SK-N-SH (cell line): ENCODE results near the gene MRAP. TPM values are rescaled to one million over a fixed set of nuclear protein-coding genes. Genes with fewer than 3 reads are reported as not detected.

Experiments
- CTCF ChIA-PET: fragments of 300-600, 350-600 bp; formaldehyde crosslinking; extraction: SDS; loops from one replicate; lab custom pipeline; 2021; lab: Yijun Ruan, JAX
- POLR2A ChIA-PET: fragments of 350-600 bp; sonication (Branson Sonifier 250); formaldehyde crosslinking; extraction: SDS; loops from one replicate; lab custom pipeline; 2020; ENCODE audit warnings: antibody characterized with exemption, inconsistent platforms; lab: Yijun Ruan, JAX
- DNase-seq: peaks from one replicate; pipeline ENCODE4 v3.0.0; 2012
- H2AFZ ChIP-seq: fragments of 200-600 bp; sonication (generic); 2 replicates; pipeline ENCODE4 v1.8.1; 2016; ENCODE audit warnings: antibody characterized with exemption, mild to moderate bottlenecking, low read depth
- H3F3A ChIP-seq: fragments of 200-600 bp; sonication (generic); replicated peaks from 2 replicates; pipeline ENCODE3; 2016; ENCODE audit warnings: antibody characterized with exemption, mild to moderate bottlenecking; ENCODE audit not compliant: insufficient read depth
- H3K27ac ChIP-seq, 2 experiments: fragments of 200-500 bp in 1 of 2; fragments of 200-600 bp in 1 of 2; sonication (Bioruptor generic) in 1 of 2; sonication (generic), shearing (Covaris generic) in 1 of 2; 2 replicates each; pipeline versions ENCODE4 v1.5.1 to v1.6.1; 2014 to 2016; ENCODE audit warnings: low read depth in 2 of 2, inconsistent platforms in 1 of 2, low read length in 1 of 2, mild to moderate bottlenecking in 1 of 2, mixed read lengths in 1 of 2
- H3K27me3 ChIP-seq: fragments of 200-600 bp; sonication (generic), shearing (Covaris generic); 2 replicates; pipeline ENCODE4 v1.6.1; 2016; ENCODE audit warnings: mixed run types; ENCODE audit not compliant: insufficient read depth
- H3K36me3 ChIP-seq, 2 experiments: fragments of 200-500 bp in 1 of 2; fragments of 200-600 bp in 1 of 2; sonication (Bioruptor generic) in 1 of 2; sonication (generic) in 1 of 2; replicated peaks in 1 of 2; 2 replicates each; pipeline versions ENCODE3 to v1.5.1; 2014 to 2016; ENCODE audit warnings: low read length in 1 of 2, mild to moderate bottlenecking in 1 of 2; ENCODE audit not compliant: insufficient read depth in 2 of 2, control insufficient read depth in 1 of 2
- H3K4me1 ChIP-seq, 2 experiments: fragments of 200-500 bp in 1 of 2; fragments of 200-600 bp in 1 of 2; sonication (Bioruptor generic) in 1 of 2; sonication (generic), shearing (Covaris generic) in 1 of 2; 2 replicates each; pipeline versions ENCODE4 v1.5.1 to v1.6.1; 2014 to 2016; ENCODE audit warnings: low read depth in 1 of 2, low read length in 1 of 2, mixed run types in 1 of 2; ENCODE audit not compliant: insufficient read depth in 2 of 2, control insufficient read depth in 1 of 2
- H3K4me2 ChIP-seq: fragments of 200-600 bp; sonication (generic), shearing (Covaris generic); 2 replicates; pipeline ENCODE4 v1.6.1; 2017; ENCODE audit warnings: mixed run types
- H3K4me3 ChIP-seq, 2 experiments: fragments of 200-500 bp in 1 of 2; fragments of 200-600 bp in 1 of 2; sonication (Bioruptor generic) in 1 of 2; sonication (generic), shearing (Covaris generic) in 1 of 2; 2 replicates each; pipeline versions ENCODE4 v1.5.1 to v1.8.1; 2014 to 2016; ENCODE audit warnings: low read depth in 2 of 2, inconsistent platforms in 1 of 2, low read length in 1 of 2, mild to moderate bottlenecking in 1 of 2, mixed read lengths in 1 of 2, moderate library complexity in 1 of 2
- H3K79me2 ChIP-seq: fragments of 200-600 bp; sonication (generic); 2 replicates; pipeline ENCODE4 v1.8.1; 2017; ENCODE audit warnings: mild to moderate bottlenecking; ENCODE audit not compliant: insufficient read depth
- H3K9ac ChIP-seq: fragments of 200-600 bp; sonication (generic); 2 replicates; pipeline ENCODE4 v1.6.1; 2017; ENCODE audit warnings: mixed run types
- H3K9me2 ChIP-seq: fragments of 200-600 bp; sonication (generic); 2 replicates; pipeline ENCODE4 v1.6.1; 2017; ENCODE audit warnings: mixed run types
- H3K9me3 ChIP-seq: fragments of 200-600 bp; sonication (generic); 2 replicates; pipeline ENCODE4 v1.6.1; 2017; ENCODE audit warnings: mixed run types, mild to moderate bottlenecking, moderate library complexity
- H4K20me1 ChIP-seq: fragments of 200-600 bp; sonication (generic); 2 replicates; pipeline ENCODE4 v1.6.1; 2017; ENCODE audit warnings: mild to moderate bottlenecking, mixed run types; ENCODE audit not compliant: insufficient read depth
- ELF1 ChIP-seq: IDR thresholded peaks from 2 replicates; pipeline ENCODE4 v1.4.0; 2012
- FOSL2 ChIP-seq: IDR thresholded peaks from 2 replicates; pipeline ENCODE4 v1.4.0; 2012; ENCODE audit warnings: low read depth, mild to moderate bottlenecking, moderate library complexity, borderline replicate concordance
- GABPA ChIP-seq: IDR thresholded peaks from 2 replicates; pipeline ENCODE4 v1.4.0; 2012; ENCODE audit warnings: low read depth, mild to moderate bottlenecking
- GATA2 ChIP-seq: sonication (generic); formaldehyde crosslinking; IDR thresholded peaks from 2 replicates; pipeline ENCODE4 v1.5.0; 2020; ENCODE audit warnings: mild to moderate bottlenecking, missing genetic modification reagents
- MXI1 ChIP-seq: IDR thresholded peaks from 2 replicates; pipeline ENCODE4 v1.6.1; 2012; ENCODE audit warnings: mild to moderate bottlenecking, low read depth, low read length, improper control_type of control experiment
- NFIC ChIP-seq: IDR thresholded peaks from 2 replicates; pipeline ENCODE4 v1.4.0; 2012; ENCODE audit warnings: borderline replicate concordance
- RAD21 ChIP-seq: IDR thresholded peaks from 2 replicates; pipeline ENCODE4 v1.6.1; 2012; ENCODE audit warnings: mild to moderate bottlenecking, low read length
- TAF1 ChIP-seq: IDR thresholded peaks from 2 replicates; pipeline ENCODE4 v1.6.1; 2012; ENCODE audit warnings: low read depth, mild to moderate bottlenecking, low read length, moderate library complexity, borderline replicate concordance
- USF1 ChIP-seq: IDR thresholded peaks from 2 replicates; pipeline ENCODE4 v1.4.0; 2012; ENCODE audit warnings: low read depth, borderline replicate concordance
- ZBTB33 ChIP-seq: IDR thresholded peaks from 2 replicates; pipeline ENCODE4 v1.4.0; 2012; ENCODE audit warnings: low read depth, borderline replicate concordance
- WGBS: methylation state at CpG from one replicate; pipeline ENCODE4 v1.1.6; 2017; ENCODE audit warnings: low lambda C conversion rate; 5-methylcytosine and 5-hydroxymethylcytosine counted together
- polyA plus RNA-seq, 3 experiments: library from polyadenylated mRNA; depleted of rRNA; stranded (reverse); fragments of >200 nt; gene quantifications; 2 replicates each; pipeline ENCODE4 v1.2.3, GENCODE V29; 2012
- TF ChIP-seq, protein P1 (sequence below): IDR thresholded peaks from 2 replicates; pipeline ENCODE4 v1.6.1; 2012; ENCODE audit warnings: mild to moderate bottlenecking, low read depth, low read length, moderate library complexity
- TF ChIP-seq, protein P2 (sequence below): IDR thresholded peaks from 2 replicates; pipeline ENCODE4; 2012
- TF ChIP-seq, protein P3 (sequence below): IDR thresholded peaks from 2 replicates; pipeline ENCODE4 v1.4.0; 2012; ENCODE audit warnings: low read depth
- TF ChIP-seq, protein P4 (sequence below): fragments of 200-600 bp; sonication (generic); IDR thresholded peaks from 2 replicates; pipeline ENCODE4 v1.6.1; 2017; ENCODE audit warnings: antibody characterized with exemption, mild to moderate bottlenecking, moderate library complexity

MRAP gene
- polyA plus RNA-seq, 1 of the 3 experiments (the other 2 are of a cell fraction): not detected

GRCh38 chr21:32359719-32360260 lies 61.1 kb downstream of the MRAP start:
- no peak for DNase-seq
- POLR2A ChIA-PET: interaction anchor here (0.7 kb wide), 1 partner anchor 447 kb away, joined by 3 read pairs; no protein-coding TSS in a partner anchor
- CTCF ChIA-PET: interaction anchor here (0.9 to 1.2 kb wide), 2 partner anchors 14 to 486 kb away, joined by 3 read pairs; no protein-coding TSS in a partner anchor

DNA sequence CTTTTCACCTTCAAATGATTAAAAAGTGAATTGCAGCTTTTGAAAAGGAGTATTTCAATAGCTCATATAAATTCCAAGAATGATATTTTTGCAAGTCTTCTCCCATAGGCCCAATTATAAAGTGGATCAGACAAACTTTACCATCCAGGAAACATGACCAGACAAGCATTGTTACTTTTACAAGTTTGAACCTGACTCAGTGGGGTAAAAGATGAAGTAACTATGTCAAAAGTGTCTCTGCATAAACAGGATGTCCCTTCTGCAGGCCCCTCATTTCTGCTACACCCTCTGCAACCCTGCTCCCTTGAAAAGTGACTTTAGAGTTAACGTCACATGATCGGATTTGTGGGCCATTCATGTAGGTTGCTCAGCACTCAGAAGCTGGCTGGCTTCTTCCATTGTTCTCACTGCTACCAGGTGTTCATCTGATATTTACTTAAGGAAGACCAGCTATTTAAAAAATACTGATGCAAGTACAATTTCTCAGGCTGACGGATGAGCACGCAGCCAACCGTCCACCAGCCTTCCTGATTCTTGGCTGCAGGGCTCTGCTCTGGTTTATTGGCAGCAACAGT lies 61.8 kb downstream of the MRAP start:
- ChIA-PET POLR2A (no interaction called here), CTCF (interaction anchor here (0.9 to 1.2 kb wide), 3 partner anchors 14 to 486 kb away, joined by 3 read pairs; partner anchors contain the start of gene URB1)
- Histone ChIP-seq H3K4me1 (no peaks in the 10 kb centered on the region), H2AFZ (no peak overlapping the region), H3K4me2 (no peak overlapping the region), H3K36me3 (peaks cover 81 to 85% of the 10 kb centered on the region in 2 experiments), H3K27me3 (no peaks in the 10 kb centered on the region), H3K9me2 (no peaks in the 10 kb centered on the region), H3K27ac (no peak overlapping the region), H4K20me1 (no peaks in the 10 kb centered on the region), H3K79me2 (peaks cover 14% of the 10 kb centered on the region; the same call in 1 of the 2 replicates), H3F3A (peaks cover 3% of the 10 kb centered on the region), H3K4me3 (no peak overlapping the region), H3K9ac (no peak overlapping the region), H3K9me3 (no peaks in the 10 kb centered on the region)
- no peak for DNase-seq
- WGBS: 94% methylated on average over 5 of the region's 5 CpGs
- TF ChIP-seq ZBTB33: no peak
- TF ChIP-seq USF1: no peak
- no peak for TF ChIP-seq ELF1
- TF ChIP-seq, protein P1, sequence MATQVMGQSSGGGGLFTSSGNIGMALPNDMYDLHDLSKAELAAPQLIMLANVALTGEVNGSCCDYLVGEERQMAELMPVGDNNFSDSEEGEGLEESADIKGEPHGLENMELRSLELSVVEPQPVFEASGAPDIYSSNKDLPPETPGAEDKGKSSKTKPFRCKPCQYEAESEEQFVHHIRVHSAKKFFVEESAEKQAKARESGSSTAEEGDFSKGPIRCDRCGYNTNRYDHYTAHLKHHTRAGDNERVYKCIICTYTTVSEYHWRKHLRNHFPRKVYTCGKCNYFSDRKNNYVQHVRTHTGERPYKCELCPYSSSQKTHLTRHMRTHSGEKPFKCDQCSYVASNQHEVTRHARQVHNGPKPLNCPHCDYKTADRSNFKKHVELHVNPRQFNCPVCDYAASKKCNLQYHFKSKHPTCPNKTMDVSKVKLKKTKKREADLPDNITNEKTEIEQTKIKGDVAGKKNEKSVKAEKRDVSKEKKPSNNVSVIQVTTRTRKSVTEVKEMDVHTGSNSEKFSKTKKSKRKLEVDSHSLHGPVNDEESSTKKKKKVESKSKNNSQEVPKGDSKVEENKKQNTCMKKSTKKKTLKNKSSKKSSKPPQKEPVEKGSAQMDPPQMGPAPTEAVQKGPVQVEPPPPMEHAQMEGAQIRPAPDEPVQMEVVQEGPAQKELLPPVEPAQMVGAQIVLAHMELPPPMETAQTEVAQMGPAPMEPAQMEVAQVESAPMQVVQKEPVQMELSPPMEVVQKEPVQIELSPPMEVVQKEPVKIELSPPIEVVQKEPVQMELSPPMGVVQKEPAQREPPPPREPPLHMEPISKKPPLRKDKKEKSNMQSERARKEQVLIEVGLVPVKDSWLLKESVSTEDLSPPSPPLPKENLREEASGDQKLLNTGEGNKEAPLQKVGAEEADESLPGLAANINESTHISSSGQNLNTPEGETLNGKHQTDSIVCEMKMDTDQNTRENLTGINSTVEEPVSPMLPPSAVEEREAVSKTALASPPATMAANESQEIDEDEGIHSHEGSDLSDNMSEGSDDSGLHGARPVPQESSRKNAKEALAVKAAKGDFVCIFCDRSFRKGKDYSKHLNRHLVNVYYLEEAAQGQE: no peak
- TF ChIP-seq RAD21: no peak
- TF ChIP-seq, protein P2, sequence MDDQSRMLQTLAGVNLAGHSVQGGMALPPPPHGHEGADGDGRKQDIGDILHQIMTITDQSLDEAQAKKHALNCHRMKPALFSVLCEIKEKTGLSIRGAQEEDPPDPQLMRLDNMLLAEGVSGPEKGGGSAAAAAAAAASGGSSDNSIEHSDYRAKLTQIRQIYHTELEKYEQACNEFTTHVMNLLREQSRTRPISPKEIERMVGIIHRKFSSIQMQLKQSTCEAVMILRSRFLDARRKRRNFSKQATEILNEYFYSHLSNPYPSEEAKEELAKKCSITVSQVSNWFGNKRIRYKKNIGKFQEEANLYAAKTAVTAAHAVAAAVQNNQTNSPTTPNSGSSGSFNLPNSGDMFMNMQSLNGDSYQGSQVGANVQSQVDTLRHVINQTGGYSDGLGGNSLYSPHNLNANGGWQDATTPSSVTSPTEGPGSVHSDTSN: no peak
- TF ChIP-seq GABPA: no peak
- TF ChIP-seq, protein P3, sequence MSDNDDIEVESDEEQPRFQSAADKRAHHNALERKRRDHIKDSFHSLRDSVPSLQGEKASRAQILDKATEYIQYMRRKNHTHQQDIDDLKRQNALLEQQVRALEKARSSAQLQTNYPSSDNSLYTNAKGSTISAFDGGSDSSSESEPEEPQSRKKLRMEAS: no peak

More at GRCh38 chr21:32359719-32360260, 61.1 kb downstream of the MRAP start:
- no peak for TF ChIP-seq NFIC
- TF ChIP-seq MXI1: no peak
- no peak for TF ChIP-seq FOSL2
- TF ChIP-seq, protein P4, sequence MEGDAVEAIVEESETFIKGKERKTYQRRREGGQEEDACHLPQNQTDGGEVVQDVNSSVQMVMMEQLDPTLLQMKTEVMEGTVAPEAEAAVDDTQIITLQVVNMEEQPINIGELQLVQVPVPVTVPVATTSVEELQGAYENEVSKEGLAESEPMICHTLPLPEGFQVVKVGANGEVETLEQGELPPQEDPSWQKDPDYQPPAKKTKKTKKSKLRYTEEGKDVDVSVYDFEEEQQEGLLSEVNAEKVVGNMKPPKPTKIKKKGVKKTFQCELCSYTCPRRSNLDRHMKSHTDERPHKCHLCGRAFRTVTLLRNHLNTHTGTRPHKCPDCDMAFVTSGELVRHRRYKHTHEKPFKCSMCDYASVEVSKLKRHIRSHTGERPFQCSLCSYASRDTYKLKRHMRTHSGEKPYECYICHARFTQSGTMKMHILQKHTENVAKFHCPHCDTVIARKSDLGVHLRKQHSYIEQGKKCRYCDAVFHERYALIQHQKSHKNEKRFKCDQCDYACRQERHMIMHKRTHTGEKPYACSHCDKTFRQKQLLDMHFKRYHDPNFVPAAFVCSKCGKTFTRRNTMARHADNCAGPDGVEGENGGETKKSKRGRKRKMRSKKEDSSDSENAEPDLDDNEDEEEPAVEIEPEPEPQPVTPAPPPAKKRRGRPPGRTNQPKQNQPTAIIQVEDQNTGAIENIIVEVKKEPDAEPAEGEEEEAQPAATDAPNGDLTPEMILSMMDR: peak; percentile 25; the same call in 1 of the 2 replicates
- no peak for TF ChIP-seq TAF1
- TF ChIP-seq GATA2 (CRISPR knock-in tag): no peak
- TF ChIP-seq, all 33 proteins: peak for 1
- H2AFZ ChIP-seq: no peak overlapping the region
- peaks cover 81 to 89% of the 10 kb centered on the region in 2 experiments for H3K36me3 ChIP-seq
- H3K4me2 ChIP-seq: no peak overlapping the region
- no peaks in the 10 kb centered on the region for H3K4me1 ChIP-seq
- 90% methylated on average over 7 of the region's 7 CpGs for WGBS
- no peak overlapping the region for H3K9ac ChIP-seq
- H3K27ac ChIP-seq: no peak overlapping the region
- no peaks in the 10 kb centered on the region for H3K9me3 ChIP-seq
- no peaks in the 10 kb centered on the region for H4K20me1 ChIP-seq
- no peaks in the 10 kb centered on the region for H3K9me2 ChIP-seq
- H3K79me2 ChIP-seq: peaks cover 13% of the 10 kb centered on the region; the same call in 1 of the 2 replicates
- no peaks in the 10 kb centered on the region for H3K27me3 ChIP-seq
- peaks cover 3% of the 10 kb centered on the region for H3F3A ChIP-seq
- no peak overlapping the region for H3K4me3 ChIP-seq
